IPS DF 4.7 (cell line): ENCODE data around the gene NFKBIA.
"Not testable (repeated sequence)": the region's sequence is repeated elsewhere in the genome, so short reads cannot be mapped to it uniquely, and the experiment has no call there.

Experiments used
- DNase-seq: peaks from one replicate; pipeline ENCODE4 v3.0.0-alpha.2; 2013; ENCODE audit warnings: low spot score; ENCODE audit errors: extremely low read depth

NFKBIA gene

DNA sequence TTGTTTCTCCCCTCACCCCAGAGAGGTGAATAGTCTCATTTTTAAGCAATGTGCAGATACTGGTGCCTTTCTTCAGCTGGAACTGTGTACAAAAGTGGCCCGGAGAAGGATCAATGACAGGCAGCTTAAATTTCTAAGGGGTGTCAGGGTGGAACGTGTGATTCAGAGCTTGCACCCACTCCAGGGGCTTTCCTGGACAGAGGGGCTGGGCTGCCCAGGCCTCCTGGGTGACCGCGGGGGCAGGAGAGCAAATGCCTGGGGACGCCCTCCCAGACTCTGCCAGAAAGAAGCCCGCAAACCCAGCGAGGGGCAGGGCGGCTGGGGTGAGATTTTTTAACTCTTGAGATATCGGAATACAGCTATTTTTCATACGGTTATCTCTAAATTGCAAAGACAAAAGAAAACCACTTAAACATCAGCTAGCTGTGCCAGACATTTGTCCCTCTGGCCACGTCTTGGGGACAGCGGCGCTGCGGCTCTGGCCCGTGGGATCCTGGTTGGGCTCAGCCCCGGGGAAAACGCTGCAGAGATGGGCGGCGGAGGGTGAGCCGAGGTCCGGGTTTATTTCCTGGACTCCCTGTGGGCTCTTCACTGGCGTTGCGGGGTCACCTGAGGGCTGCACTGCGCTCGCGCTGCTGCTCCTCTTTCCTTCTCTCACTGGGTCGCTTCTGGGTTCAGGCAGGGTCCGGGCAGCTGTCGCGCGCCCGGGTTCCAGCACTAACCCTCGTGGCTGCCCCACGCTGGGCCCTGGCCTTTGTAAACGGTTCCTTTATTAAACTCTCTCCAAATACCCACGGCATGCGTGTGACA lies 35.8 kb downstream of the NFKBIA start:
- no peak for DNase-seq

DNA sequence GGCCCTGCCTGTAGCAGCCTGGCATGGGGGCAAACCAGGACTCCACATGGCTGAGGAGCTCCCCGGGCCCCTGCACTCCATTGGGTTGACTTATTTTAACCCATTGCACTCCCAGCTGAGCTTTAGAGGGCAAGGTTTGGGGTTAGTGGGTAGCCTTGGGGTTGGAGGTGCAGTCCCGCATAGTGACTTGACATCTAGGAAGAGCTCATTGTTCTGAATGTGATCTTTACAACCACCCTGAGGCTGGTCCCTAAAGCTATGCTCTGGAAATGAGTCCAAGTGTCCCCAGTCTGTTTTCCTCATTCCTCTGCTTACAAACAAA lies 36.4 kb downstream of the NFKBIA start:
- DNase-seq = no peak

DNA sequence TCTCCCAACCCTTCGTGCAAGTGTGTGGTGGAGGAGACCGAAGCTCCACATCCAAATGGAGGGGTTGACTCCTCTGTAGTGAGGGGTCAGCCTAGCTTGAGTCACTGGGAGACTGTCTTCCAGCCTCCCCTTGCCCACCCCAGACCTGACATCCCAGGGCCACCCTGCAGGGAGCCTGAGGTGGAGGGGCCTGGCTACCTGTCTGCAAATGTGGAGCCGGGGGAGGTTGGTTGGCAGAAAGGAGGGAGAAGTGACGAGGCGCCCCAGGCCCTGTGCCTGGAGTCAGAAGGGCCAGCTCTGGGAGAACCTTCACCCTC lies 37.5 kb downstream of the NFKBIA start:
- DNase-seq = no peak

DNA sequence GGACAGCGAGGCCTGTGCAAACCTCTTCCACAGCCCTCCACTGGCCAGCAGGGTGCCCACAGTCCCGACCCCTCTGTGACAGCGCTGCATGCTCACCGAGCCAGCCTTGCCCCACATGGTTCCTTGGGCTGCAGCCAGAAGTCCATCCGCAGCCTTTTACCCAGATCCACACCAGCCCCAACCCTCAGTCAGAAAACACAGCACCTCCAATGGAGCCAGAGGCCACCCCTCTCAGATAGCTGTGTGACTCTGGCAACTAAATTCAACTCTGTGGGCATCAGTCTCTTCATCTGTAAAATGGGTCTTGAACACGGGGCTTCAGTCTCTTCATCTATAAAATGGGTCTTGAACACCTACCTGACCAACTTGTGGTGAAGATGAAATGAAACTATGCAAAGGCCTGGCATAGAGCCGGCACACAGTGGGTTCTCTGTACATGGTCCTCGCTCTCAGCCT lies 38.0 kb downstream of the NFKBIA start:
- no peak for DNase-seq

DNA sequence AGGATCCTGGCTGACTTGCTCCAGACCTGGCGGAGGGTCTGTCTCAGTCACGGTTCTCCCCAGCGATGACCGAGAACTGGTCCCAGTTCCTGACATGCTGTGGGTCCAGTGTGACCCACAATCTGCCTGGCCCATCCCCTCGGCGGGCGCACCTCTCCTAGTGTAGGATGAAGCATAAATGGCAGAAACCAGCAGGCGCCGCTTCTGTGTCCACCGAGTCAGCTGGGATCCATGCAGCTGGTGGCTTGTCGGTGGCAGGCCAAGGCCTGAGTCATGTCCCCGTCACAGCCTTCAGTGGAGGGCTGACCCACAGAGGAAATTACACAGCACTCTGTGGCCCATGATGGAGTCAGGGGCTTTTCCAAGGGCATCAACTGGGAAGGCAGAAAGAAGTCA lies 38.5 kb downstream of the NFKBIA start:
- no peak for DNase-seq

DNA sequence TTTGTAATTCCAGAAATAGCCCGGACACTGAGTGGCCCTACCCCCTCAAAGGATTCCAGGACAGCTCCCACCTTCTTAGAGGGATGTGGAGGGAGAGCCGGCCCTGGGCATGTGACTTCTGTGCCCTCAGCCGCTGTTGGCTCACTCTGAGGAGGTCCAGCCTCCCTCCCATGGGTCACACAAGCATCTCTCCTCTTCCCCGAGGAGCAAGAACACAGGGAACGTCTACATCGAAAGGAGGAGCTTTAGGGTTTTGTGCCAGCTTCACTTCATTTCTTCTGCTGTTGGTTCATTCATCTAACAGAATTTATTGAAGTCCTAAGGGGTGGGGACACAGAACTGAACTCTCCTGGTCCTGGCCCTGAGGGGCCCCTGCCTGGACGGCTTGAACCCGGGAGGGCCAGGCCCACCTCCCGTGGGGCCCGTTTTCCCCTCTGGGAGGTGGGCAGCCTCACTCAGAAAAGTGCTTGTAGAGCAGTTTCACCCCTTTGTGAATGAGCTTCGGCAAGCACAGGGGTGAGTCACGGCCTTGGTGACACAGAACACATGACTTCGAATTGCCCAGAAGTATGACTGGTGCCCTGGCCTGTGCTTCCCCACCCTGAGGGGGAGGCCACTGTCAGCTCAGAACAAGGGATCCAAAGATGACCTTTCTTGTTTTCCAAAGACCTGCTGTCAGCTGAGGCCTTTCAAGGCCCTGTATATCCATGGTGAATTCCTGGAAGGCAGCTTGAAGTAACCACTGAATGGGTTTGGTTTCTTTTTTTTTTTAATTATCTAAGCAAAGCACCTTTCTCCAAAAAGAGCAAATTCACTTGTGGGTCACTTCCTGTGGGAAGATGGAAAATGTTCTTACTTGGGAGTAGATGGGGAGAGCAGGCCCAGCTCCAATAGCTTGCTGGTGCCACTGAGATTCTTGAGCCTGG lies 39.2 kb downstream of the NFKBIA start:
- no peak for DNase-seq

DNA sequence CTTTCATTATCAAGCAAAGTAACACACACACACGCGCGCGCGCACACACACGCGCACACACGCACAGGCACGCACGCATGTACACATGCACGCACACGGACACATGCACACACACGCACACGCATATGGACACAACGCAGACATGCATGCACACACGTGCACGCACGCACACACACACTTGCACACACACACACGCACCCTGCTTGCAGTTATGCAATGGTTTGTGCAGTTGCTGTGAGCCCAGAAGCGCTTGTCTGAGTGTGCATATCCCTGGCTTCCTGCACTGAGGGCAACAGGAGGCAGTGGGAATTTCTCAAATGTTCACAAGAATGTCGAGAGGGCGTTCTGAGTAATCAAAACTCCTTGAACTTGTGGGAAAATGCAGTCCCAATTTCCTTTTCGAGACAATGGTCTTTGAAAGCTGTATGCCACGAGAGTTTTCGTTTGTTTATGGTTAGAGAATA lies 41.6 kb downstream of the NFKBIA start:
- DNase-seq = no peak

DNA sequence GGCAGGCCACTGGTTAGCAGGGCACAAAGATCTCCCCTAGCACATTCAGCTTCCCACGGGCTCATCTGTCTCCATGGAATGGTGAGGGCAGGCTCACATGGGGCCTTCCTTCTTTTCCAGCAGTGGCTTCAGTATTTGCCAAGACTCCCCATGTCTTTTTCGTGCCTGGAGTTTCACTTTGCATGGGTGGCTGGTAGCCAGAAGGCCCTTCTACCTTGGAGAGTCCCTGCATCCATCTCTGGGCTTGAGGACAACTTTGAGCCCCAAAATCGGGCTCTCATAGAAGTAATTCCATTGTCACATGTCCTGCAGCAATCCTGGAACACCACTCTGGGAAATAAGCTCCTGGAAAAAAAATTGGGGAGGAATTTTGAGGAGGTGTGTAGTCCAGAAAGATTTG lies 42.1 kb downstream of the NFKBIA start:
- no peak for DNase-seq

DNA sequence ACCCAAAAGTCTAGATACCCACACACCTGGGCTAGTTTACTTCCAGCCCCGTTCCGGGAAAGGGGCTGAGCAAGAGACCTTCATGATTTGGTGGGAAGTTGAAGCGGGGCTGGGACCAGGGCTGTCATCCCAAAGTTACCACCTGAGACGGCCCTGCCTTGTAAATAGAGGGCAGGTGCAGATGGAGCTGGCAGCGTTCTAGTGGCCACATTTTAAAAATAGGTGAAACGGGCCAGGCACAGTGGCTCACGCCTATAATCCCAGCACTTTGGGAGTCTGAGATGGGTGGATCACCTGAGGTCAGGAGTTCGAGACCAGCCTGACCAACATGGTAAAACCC lies 43.4 kb downstream of the NFKBIA start:
- no peak for DNase-seq

DNA sequence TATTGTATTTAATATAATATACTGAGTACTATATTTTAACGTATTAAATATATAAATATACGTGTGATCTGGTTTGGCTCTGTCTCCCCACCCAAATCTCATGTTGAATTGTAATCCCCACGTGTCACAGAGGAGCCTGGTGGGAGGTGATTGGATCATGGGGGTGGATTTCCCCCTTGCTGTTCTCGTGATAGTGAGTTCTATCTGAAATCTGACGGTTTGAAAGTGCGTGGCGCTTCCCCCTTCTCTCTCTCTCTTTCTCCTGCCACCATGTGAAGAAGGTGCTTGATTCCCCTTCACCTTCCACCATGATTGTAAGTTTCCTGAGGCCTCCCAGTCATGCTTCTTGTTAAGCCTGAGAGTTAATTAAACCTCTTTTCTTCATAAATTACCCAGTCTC lies 44.9 kb downstream of the NFKBIA start:
- DNase-seq = not testable (repeated sequence)

DNA sequence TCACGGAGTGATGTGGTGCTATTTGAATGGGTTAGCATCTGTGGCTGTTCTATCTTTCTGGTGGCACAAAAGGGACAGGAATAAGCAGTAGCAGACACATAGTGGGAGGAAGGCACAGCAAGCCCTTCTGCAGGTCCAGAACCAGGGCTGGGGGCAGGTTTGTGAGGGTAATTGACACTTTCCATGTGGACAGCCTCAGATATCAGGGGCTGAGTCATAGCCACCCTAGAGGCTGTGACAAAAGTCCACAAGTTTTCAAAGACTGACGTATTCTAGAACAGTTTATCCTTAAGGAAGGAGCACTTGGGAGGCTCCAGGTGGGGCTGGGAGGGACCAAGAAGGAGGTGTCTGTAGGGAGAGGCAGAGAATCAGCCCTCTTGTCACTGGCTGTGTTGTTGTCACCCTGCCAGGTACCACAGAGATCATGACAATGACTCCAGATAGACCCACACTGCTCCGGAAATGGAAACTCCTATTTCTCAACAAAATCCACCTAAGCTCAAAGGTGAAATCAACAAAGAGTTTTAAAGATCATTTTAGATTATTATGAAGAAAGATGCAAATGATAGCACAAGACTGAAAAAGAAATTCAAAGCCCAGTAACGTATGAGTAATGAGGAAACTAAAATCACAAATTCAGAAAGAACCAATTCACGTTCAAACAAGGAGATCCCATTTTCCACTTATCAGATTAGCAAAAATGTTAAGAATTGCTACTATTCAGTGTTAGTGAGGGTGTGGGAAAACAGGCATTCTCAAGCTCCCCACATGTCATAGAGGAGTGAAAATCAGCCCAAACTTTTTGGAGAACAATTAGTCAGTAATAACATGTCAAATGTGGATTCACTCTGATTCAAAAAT lies 48.3 kb downstream of the NFKBIA start:
- no peak for DNase-seq

DNA sequence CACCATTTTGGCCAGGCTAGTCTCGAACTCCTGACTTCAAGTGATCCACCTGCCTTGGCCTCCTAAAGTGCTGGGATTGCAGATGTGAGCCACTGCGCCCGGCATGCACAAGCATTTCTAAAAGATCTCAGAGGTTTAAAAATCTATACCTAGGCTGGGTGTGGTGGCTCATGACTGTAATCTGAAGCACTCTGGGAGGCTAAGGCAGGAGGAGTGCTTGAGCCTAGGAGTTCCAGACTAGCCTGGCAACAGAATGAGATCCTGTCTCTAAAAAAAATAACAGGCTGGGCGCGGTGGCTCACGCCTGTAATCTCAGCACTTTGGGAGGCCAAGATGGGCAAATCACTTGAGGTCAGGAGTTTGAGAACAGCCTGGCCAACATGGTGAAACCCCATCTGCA lies 49.3 kb downstream of the NFKBIA start:
- not testable (repeated sequence) for DNase-seq

DNA sequence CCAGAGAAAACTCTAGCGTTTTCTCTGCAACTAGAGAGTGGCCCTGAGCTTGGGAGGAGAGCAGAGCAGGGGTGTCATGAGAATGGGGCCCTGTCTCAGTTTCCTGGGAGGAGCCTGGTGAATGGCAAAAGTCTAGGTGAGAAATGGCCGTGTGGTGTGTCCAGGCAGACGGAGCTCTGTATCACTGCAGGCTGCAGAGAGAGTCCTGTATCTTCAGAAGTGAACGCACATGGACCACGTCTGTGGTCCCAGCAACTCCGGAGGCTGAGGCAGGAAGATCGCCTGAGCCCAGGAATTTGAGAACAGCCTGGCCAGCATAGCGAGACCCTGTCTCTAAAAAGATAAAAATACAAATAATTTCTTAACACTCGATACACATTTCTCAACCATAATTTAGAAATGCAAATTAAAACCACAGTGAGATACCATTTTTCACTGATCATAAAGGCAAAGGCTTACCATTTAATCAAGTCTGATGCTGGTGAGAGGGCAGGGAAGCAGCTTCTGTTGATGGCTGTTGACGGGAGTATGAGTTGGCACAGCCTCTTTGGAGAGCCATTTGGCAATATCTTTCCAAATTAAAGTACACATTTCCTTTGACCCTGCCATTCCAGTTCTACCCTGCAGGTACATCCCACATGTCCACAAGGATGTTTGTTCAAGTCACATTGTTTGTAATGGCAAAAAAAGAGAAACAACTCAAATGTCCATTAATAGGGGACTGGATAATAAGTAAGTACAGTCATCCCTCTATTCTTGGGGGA lies 51.0 kb downstream of the NFKBIA start:
- DNase-seq = no peak

DNA sequence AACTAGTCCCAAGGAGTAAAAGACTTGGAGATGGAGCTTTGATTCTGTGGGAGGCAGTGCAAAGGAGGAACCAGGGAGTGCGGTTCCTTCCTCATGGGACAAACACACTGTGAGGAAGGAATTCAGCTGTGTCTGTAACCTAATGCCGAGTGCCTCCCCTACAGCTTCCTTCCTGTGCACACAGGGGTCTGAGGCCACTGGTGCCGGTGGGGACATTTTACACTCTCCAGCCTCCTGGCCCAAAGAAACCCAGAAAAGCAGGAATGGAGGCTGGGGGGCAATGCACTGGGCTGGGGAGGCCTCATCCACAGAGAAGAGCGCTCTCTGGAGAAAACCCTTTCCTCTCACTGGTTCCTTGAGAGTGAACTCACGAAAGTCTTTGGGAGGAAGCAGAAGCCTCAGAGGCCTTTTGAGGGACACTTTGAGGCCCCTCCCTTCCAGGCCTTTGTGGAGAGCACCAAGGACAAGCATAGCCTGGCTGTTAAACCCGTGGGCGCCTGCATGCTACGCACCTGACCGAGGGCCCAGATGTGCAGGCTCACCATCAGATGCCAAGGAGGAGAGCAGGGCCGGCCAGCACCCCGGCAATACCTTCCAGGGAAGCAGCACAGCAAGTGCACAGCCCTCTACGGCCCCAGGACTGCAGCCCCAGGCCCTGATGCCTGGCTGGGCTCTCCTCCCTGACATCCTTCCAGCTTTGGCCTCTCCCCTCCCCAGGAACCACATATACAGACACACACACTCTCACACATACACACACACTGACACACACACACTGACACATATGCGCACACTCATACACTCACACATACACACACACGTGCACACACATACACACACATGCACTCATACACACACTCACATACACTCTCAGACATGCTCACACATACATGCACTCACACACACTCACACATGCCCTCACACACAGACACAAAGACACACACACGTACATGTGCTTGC lies 52.0 kb downstream of the NFKBIA start:
- DNase-seq = no peak

DNA sequence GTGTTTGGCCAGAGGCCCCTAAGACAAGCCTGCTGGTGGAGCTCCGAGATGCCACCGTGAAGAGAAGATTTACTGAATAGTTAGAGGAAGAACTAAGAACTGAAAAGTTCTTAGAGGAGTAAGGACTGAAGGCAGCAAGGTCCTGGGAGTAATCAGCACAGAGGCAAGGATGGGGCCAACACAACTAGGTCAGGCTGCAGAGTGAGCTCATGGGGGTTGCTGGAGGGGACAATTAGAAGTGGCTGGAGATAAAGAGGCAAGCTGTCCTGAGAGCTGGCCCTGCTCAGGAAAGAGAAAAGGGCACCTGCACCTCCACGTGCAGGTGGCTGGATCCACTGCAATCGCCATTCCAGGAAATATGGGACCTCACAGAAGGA lies 52.7 kb downstream of the NFKBIA start:
- DNase-seq = no peak
